Tibial nerve (tissue), 4 donors: ENCODE data around the gene SFMBT1.
"Not testable (repeated sequence)": the region's sequence is repeated elsewhere in the genome, so short reads cannot be mapped to it uniquely, and the experiment has no call there.

Experiments used
- CTCF ChIP-seq, 5 experiments: fragments of 200-600 bp in 3 of 5; fragments of 450-650 bp in 2 of 5; sonication (generic) in 3 of 5; IDR thresholded peaks; one replicate each; pipeline ENCODE4 v1.5.1; 2016 to 2019; ENCODE audit warnings: antibody characterized with exemption in 5 of 5, mild to moderate bottlenecking in 3 of 5, moderate library complexity in 2 of 5
- EP300 ChIP-seq, 2 donors: sonication (generic); formaldehyde crosslinking; IDR thresholded peaks; one replicate each; pipeline ENCODE4 v1.6.1; 2017; ENCODE audit warnings: antibody characterized with exemption in 2 of 2, mild to moderate bottlenecking in 1 of 2
- POLR2A ChIP-seq, 2 donors: fragments of 450-650 bp; IDR thresholded peaks; one replicate each; pipeline ENCODE4 v1.6.1; 2017; ENCODE audit warnings: antibody characterized with exemption in 2 of 2, mild to moderate bottlenecking in 2 of 2, moderate library complexity in 2 of 2

DNA sequence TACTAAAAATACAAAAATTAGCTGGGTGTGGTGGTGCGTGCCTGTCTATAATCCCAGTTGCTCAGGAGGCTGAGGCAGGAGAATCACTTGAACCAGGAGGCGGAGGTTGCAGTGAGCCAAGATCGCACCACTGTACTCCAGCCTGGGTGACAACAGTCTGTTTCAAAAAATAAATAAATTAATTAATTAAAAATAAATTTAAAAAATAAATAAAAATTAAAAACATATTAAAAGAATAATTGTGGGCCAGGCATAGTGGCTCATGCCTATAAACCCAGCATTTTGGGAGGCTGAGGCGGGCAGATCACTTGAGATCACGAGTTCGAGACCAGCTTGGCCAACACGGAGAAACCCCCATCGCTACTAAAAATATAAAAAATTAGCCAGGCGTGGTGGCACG is 11.5 kb downstream of the SFMBT1 start:
- not testable (repeated sequence) for TF ChIP-seq CTCF, POLR2A, EP300 (IDR thresholded peaks at IDR 0.05)
